HG03520 (cell line): ENCODE results near the gene SLC2A14.
"Not testable (repeated sequence)": the region's sequence is repeated elsewhere in the genome, so short reads cannot be mapped to it uniquely, and the experiment has no call there.

Source experiments
- ATAC-seq: cut with Tn5 transposase; IDR thresholded peaks from one replicate; pipeline ENCODE4 v1.9.1; 2021; ENCODE audit warnings: mild to moderate bottlenecking, moderate library complexity; ENCODE audit not compliant: unreplicated experiment

Gene SLC2A14

DNA sequence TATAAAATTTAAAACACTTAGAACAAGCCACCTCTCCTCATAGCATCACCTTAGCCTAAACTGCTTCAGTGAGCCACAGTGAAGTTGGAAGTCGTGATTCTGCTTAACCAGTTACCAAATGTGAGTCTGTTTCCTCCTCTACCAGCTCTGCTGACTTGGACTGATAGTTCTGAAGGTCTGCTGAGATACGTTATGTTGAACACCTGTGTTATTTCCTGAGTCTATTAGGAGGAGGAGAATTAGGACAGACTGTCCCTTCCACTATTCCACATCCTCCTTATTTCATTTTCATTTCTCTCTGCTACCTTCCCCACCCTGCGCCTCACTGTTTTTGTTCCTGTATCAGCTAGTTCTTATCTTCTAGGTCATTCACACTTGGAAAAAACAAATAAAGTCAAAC is 2.4 kb downstream of the SLC2A14 start:
- ATAC-seq: no peak

DNA sequence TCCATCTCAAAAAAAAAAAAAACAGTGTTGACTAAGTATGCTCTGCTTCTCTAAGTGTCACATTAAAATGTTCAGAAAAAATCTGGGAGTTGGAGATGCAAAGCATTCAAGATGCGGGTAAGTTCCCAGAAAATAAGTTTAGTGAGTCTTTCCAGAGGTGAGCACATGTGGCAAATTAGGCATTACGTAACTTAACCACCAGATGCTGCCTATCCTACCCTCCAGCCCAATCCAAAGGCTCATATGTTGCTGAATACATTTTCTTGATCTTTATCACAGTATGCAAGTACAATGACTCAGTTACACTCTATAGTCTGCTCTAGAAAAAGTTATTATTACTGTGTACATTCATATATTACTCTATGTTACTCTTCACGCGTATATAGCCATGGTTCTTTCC is 3.6 kb downstream of the SLC2A14 start:
- no peak for ATAC-seq

DNA sequence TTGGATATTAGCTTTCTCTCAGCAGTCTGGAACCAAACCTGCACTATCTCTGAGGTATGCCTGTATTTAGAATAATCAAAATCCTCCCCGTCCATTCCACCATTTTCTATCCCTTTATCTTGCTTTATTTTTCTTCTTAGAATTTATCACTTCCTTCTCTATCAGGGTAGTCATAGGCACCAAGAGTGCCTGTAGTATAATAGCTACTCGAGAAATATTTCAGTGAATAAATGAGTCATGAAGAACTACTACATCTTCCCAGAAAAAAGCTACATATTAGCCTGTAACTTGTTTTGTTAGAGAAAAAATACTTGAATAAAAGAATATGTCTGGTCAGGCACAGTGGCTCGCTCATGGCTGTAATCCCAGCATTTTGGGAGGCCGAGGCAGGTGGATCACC is 4.3 kb downstream of the SLC2A14 start:
- no peak for ATAC-seq

DNA sequence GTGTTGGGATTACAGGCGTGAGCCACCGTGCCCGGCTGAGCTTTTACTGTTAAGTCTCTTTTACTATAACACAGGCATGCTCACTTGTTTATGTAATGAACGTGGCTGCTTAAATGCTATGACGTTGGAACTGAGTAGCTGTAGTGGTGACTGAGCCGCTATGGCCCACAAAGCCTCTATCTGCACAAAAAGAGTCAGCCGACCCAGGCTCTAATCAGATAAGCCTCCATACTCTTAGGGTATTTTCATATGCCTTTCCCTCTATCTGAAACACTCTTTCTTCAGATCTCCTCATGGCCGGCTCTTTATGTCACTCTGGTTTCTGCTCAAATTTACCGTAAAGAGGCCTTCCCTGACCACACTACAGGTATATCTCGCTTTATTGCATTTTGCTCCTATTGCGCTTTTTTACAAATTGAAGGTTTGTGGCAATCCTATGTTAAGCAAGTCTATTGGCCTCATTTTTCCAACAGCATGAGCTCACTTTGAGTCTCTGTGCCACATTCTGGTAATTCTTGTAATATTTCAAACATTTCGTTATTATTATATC is 8.0 kb downstream of the SLC2A14 start:
- no peak for ATAC-seq

DNA sequence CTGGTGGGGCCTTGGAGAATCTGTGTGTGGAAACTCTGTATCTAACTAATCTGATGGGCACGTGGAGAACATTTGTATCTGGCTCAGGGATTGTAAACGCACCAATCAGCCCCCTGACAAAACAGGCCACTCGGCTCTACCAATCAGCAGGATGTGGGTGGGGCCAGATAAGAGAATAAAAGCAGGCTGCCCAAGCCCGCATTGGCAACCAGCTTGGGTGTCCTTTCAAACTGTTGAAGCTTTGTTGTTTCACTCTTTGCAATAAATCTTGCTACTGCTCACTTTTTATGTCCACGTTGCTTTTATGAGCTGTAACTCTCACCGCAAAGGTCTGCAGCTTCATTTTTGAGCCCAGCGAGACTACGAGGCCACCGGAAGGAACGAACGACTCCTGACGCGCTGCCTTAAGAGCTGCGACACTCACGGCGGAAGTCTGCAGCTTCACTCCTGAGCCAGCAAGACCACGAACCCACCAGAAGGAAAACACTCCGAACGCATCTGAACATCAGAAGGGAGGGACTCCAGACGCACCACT is 9.8 kb downstream of the SLC2A14 start:
- ATAC-seq: not testable (repeated sequence)

DNA sequence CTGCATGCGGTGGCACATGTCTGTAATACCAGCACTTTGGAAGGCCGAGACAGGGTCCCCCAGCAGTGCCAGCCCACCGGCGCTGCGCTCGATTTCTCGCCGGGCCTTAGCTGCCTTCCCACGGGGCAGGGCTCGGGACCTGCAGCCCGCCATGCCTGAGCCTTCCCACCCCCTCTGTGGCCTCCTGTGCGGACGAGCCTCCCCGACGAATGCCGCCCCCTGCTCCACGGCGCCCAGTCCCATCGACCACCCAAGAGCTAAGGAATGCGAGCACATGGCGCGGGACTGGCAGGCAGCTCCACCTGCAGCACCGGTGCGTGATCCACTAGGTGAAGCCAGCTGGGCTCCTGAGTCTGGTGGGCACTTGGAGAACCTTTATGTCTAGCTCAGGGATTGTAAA is 10.4 kb downstream of the SLC2A14 start:
- ATAC-seq: not testable (repeated sequence)

DNA sequence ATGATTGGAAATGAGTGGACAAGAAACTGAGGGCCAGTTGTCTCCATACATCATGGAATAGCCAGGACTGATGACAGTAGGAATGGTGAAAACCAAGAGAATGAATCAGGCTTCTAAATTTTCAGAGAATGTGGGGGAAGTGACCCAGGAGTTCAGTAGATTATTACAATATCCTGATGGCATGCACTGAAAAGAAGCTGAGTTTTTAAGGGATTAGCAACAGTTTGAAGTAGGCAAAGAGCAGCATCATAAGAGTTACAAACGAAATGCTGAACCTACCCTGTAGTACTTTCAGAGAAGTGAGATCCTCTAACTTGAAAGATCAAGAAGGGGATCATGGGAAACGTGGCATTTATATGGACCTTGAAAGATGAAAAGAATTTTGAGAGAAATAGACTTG is 13.2 kb downstream of the SLC2A14 start:
- no peak for ATAC-seq

DNA sequence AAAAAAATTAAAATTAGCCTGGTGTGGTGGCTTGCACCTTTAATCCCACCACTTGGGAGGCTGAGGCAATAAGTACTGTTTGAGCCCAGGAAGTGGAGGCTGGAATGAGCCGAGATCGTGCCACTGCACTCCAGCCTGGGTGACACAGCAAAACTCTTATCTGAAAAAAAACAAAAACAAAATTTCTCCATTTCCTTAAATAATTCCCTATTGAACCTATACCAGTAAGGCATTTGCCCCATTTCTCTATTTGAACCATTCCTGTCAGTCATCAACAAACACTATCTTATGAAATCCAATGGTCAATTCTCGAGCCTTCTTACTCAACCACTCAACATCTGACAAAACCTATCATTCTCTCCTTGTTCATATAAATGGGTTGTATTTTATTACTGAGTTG is 14.7 kb downstream of the SLC2A14 start:
- ATAC-seq: no peak

DNA sequence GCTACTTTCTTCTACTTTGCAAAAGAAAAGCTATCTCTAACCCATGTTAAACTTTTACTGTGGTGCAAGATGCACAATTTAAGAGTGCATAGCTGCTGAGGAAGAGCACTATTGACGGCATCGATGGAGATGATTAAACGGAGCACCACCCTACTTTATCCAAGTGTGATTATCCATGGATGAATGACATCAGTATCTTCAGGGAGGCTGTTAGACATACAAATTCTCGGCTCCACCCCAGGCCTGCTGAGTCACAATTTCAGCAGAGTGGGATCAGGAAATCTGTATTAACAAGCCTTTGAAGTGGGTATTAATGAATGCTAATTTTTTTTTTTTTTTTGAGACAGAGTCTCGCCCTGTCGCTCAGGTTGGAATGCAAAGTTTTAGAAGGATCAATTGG is 16.2 kb downstream of the SLC2A14 start:
- no peak for ATAC-seq

DNA sequence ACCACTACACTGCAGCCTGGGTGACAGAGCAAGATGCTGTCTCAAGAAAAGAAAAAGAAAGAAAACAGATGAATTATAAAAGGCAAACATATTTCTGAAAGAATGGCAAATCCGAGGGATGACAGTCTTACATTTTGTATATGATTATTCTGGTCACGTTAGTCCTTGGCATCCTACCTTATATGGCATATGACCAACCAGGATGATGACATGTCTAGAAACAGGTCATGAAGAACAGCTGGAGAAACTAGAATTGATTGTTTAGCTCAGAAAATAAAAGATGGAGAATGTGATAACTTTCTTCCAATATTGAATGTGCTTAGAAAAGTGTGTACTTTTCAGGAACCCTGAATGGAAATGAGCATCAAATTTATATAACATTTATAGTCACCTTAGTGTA is 19.2 kb downstream of the SLC2A14 start:
- no peak for ATAC-seq

DNA sequence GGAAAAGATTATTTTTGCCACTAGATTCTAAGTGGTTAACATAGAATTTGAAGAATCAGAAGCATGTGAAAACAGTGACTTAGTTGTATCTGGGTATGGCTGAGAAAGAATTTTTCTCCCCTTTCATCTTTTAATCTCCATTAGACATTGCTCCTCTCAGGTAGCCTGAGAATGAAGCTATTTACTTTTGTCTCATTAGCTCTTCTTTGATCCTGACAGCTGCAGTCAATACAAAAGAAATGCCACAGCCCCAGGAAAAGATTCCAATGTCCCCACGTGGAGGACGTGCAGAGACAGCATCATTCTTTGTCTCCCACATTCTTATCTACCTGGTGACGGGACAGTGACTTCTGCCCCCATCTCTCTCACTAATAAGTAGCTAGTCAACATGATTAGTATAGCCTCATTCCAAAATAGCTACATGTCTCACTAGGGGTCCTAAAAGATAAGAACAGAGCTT is 21.1 kb downstream of the SLC2A14 start:
- not testable (repeated sequence) for ATAC-seq

DNA sequence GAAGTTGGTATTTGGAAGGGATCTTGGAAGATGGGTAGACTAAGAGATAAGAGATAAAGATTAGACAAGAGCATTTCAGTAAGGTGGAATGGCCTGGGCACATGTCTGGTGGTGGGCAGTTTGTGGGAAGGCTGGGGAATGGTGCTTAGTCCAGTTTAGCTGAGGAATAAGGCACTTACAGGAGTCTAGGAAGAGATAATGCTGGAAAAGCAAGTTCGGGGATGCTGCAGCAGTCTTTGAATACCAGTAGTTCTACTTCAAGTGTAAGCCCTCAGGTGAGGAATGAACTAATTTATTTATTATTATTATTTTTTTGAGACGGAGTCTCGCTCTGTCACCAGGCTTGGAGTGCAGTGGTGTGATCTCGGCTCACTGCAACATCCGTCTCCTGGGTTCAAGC is 22.6 kb downstream of the SLC2A14 start:
- not testable (repeated sequence) for ATAC-seq

DNA sequence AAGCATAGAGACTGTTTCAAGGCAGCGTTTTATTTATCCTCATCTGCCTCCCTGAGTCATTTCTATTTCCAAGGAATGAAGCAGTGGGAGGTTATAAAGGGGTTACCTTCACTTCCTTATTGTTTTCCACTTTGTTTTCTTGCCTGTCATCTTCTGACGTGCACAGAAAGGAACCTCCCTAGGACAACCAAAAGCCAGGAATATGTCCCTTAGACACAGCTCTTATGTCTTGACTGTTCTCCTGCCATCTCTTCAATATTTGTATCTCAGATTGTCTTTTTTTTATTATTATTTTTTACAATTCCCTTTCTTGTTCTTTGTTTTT is 24.7 kb downstream of the SLC2A14 start:
- not testable (repeated sequence) for ATAC-seq

DNA sequence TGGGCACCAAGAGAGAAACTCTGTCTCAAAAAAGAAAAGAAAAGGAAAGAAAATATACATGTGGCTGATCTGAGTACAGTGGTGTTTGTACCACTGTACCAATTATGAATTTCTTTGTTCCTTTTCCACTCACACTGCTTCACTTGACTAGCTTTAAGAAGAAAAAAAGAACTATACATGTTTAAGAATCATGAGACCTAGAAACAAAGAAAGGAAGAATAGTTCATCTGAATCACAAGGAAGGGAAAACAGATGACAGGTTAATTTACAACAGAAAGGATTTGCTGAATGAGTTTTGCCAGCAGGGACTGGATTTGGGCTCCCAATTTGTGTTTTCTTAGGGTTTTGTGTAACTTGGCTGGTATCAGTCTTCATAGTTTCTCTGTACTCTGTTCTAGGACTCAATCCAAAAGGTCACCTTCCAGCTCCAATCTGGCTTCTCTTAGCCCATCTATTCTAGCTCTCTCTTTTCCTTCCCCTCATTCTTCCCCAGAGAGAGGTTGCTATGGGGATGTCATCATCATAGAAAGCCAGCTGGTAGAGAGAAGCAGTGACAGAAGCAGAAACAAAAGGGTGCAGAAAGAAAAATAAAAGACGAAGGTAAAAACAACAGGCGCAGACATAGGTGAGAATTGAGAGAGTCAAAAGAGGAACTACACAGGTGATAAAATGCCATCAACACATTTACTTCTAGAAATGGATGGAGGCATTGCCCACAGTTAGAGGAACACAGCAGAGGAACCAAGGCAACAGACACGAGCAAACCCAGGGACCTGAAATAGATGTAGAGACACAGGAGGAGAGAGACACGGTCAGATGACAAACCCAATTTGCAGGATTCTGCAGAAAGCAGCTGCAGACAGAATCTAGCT is 25.3 kb downstream of the SLC2A14 start:
- not testable (repeated sequence) for ATAC-seq

DNA sequence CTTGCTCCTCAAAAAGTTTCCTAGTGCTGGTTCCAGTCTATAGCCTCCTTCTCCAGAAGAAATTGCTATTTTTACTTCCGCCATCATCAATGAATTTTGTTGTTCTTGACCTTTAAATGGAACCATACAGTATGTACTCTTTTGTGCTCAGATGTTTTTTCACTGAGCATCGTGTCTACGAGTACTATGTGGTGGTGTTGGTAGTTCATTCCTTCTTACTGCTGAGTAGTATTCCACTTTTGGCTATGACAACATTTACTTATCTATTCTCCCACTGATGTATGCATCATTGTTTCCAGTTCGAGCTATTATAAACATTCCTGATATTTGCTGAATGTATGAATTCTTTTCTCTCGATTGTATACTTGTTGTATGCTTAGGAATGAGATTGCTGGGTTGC is 28.6 kb downstream of the SLC2A14 start:
- ATAC-seq: no peak

DNA sequence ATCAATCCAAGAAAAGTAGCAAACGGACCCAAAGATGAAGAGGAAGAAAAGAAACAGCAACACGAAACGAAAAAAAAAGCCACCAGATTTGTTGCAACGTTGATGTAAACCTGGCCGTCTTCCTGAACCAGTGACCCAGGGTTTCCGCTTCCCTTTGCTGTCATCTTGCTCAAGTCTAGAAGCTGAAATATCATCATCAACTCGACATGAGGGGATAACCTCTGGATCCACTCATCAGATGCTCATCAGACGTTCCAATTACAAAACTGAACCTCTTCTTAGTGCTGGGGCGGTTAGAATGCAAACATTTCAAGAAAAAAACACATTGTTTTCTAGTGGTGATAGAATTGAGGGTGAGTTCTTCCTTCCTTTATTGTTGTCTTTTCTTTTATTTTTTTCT is 29.1 kb downstream of the SLC2A14 start:
- not testable (repeated sequence) for ATAC-seq

DNA sequence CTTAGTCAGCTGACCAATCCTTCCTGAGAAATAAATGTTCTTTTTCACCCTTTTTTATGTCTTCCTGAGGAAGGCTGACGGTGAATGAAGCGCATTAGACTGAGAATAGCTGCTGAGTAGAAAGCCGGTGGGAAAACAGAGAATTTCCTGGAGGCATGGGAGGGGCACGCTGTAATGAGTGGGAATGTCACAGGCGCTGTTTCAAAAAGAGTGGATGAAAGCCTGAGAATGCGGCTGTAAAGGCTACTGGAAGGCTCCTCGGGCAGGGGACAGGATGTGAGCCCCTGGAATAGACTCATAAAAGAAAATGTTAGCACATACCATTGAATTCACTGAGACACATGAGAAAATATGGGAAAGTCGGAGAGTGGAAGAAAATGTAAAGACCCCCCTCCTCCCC is 29.6 kb downstream of the SLC2A14 start:
- ATAC-seq: not testable (repeated sequence)

DNA sequence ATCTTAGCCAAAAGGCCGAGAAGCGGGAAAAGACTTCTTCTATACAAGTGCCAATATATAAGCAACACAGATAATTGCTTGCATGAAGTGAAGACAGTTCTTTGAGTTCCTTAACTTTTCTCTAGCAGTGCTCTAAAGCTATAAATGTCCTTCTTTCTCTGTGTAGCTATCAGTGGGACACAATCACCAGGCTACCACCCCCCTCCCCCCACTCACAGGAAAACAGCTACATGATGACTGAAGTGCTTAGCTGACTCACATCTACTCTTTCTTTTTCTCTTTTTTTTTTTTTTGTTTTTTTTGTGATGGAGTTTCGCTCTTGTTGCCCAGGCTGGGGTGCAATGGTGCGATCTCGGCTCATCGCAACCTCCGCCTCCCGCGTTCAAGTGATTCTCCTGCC is 30.3 kb downstream of the SLC2A14 start:
- ATAC-seq: not testable (repeated sequence)

DNA sequence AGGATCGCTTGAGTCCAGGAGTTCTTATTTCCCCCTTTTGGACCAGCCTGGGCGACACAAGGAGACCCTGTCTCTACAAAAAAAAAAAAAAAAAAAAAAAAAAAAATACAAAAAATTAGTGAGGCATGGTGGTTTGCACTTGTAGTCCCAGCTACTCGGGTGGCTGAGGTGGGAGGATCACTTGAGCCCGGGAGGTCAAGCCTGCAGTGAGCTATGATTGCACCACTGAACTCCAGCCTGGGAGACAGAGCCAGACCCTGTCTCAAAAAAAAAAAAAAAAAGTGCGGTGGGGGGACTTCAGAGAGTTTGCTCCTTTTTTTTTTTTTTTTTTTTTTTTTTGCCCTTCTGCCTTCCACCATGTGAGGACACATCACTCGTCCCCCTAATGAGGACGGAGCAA is 32.9 kb downstream of the SLC2A14 start:
- not testable (repeated sequence) for ATAC-seq

DNA sequence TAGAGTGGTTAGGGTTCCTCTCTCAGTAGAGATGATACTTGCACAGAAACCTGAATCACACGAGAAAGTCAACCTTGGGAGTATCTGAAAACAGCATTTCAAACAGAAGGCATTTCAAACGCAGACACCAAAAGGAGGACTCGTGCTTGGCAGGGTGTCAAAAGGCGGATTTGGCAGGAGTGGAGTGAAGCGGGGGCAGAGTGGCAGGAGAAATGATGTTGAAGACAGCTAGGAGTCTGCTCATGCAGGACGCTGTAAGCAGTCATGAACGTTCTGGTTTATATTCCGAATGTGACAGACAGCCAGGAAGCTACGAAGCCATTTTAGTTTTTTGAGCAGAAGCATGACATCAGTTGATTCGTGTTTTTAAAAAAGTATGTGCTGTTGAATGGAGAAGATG is 33.5 kb downstream of the SLC2A14 start:
- not testable (repeated sequence) for ATAC-seq

DNA sequence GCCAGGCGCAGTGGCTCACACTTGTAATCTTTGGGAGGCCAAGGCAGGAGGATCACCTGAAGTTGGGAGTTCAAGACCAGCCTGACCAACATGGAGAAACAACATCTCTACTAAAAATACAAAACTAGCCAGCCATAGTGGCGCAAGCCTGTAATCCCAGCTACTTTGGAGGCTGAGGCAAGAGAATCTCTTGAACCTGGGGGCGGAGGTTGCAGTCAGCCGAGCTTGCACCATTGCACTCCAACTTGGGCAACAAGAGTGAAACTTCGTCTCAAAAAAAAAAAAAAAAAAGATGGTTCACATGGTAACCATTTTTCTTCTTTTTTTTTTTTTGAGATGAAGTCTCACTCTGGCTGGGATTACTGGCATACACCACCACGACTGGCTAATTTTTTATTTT is 35.3 kb downstream of the SLC2A14 start:
- ATAC-seq: no peak

DNA sequence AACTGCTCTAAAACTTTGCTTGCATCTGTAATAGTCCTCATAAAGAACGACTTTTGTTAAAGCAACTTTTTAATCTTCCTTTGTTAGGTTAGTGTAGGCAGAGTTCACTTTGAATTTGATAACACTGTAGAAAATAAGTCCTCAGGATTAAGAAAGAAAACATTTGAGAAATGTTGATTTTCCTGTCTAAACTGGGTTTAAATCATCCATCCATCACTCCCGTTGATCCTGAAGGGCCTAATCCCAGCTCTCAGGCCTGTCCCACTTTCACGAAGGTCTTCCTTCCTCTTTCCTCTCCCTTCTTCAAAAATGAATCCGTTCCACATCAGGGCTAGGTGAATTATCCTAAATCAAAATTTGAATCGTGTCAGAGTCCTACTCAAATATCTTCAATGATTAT is 36.9 kb downstream of the SLC2A14 start:
- ATAC-seq: no peak
